ENCODE measurements around the gene NPAS2. TPM values are rescaled to one million over a fixed set of nuclear protein-coding genes. Genes with fewer than 3 reads are reported as not detected.
A peak's percentile ranks its signal among the peaks of the same experiment; 100 is the strongest.

Gene NPAS2
- total and polyA plus RNA-seq, 12 donors = 4.7 to 51.3 (median 17.6) TPM

- Histone ChIP-seq H3K4me3 (no peak overlapping the region), H3K9me3 (replicated peaks in 1 of 3) (no peaks in the 10 kb centered on the region), H3K27me3 (no peaks in the 10 kb centered on the region), H3K27ac (no peak overlapping the region), H3K4me1 (replicated peaks in 1 of 2) (peaks cover 0 to 9% of the 10 kb centered on the region in 2 donors), H3K36me3 (replicated peaks in 1 of 2) (no peaks in the 10 kb centered on the region)
- WGBS, 4 donors = 85 to 92% (median 91%) methylated on average over 7 to 12 of the region's 12 CpGs
- intact Hi-C loops (cut with DNase I) = no loop called here
- no peak for DNase-seq
- TF ChIP-seq POLR2A (IDR thresholded peaks at IDR 0.05) (no peak), CTCF (IDR thresholded peaks at IDR 0.05) (no peak)
These were observed 142.6 kb downstream of the NPAS2 start for GRCh38 chr2:100962366-100963025.

GRCh38 chr2:100963026-100963375 lies 143.1 kb downstream of the NPAS2 start:
- Histone ChIP-seq H3K4me1 (replicated peaks in 1 of 2) (peaks cover 0 to 5% of the 10 kb centered on the region in 2 donors), H3K9me3 (replicated peaks in 1 of 3) (no peaks in the 10 kb centered on the region), H3K27ac (no peak overlapping the region), H3K4me3 (no peak overlapping the region), H3K27me3 (no peaks in the 10 kb centered on the region), H3K36me3 (replicated peaks in 1 of 2) (no peaks in the 10 kb centered on the region)
- 91 to 98% (median 92%) methylated on average over 4 of the region's 4 CpGs for WGBS, 4 donors
- intact Hi-C loops (cut with DNase I) = no loop called here
- DNase-seq = no peak
- TF ChIP-seq CTCF (IDR thresholded peaks at IDR 0.05) (no peak), POLR2A (IDR thresholded peaks at IDR 0.05) (no peak)

GRCh38 chr2:100964222-100964621 lies 144.3 kb downstream of the NPAS2 start:
- intact Hi-C loops (cut with DNase I) = no loop called here
- Histone ChIP-seq H3K27ac (peak overlapping the region in 1 of 5 donors; percentile 37), H3K27me3 (no peaks in the 10 kb centered on the region), H3K4me3 (no peak overlapping the region), H3K9me3 (replicated peaks in 1 of 3) (no peaks in the 10 kb centered on the region), H3K36me3 (replicated peaks in 1 of 2) (no peaks in the 10 kb centered on the region), H3K4me1 (replicated peaks in 1 of 2) (no peaks in the 10 kb centered on the region)
- TF ChIP-seq CTCF (IDR thresholded peaks at IDR 0.05) (no peak), POLR2A (IDR thresholded peaks at IDR 0.05) (no peak)
- DNase-seq = no peak
- 80 to 84% (median 83%) methylated on average over 12 of the region's 12 CpGs for WGBS, 4 donors

- no peak for TF ChIP-seq POLR2A (IDR thresholded peaks at IDR 0.05)
- TF ChIP-seq CTCF (IDR thresholded peaks at IDR 0.05) = no peak
- 76 to 90% (median 79%) methylated on average over 11 of the region's 11 CpGs for WGBS, 4 donors
These were observed 144.8 kb downstream of the NPAS2 start for GRCh38 chr2:100964681-100965169.

More at GRCh38 chr2:100964681-100965169, 144.8 kb downstream of the NPAS2 start:
- H3K27me3 ChIP-seq = no peaks in the 10 kb centered on the region
- no peak overlapping the region for H3K4me3 ChIP-seq
- H3K27ac ChIP-seq = peak overlapping the region in 1 of 5 donors; percentile 37
- no peaks in the 10 kb centered on the region for H3K36me3 ChIP-seq (replicated peaks in 1 of 2)
- no peaks in the 10 kb centered on the region for H3K4me1 ChIP-seq (replicated peaks in 1 of 2)
- intact Hi-C loops (cut with DNase I) = no loop called here
- H3K9me3 ChIP-seq (replicated peaks in 1 of 3) = no peaks in the 10 kb centered on the region
- DNase-seq = no peak

Data from adrenal gland (tissue), 12 donors.